ENCODE data around the gene CD6.
"Not testable (repeated sequence)": the region's sequence is repeated elsewhere in the genome, so short reads cannot be mapped to it uniquely, and the experiment has no call there.

CD6 gene

DNA sequence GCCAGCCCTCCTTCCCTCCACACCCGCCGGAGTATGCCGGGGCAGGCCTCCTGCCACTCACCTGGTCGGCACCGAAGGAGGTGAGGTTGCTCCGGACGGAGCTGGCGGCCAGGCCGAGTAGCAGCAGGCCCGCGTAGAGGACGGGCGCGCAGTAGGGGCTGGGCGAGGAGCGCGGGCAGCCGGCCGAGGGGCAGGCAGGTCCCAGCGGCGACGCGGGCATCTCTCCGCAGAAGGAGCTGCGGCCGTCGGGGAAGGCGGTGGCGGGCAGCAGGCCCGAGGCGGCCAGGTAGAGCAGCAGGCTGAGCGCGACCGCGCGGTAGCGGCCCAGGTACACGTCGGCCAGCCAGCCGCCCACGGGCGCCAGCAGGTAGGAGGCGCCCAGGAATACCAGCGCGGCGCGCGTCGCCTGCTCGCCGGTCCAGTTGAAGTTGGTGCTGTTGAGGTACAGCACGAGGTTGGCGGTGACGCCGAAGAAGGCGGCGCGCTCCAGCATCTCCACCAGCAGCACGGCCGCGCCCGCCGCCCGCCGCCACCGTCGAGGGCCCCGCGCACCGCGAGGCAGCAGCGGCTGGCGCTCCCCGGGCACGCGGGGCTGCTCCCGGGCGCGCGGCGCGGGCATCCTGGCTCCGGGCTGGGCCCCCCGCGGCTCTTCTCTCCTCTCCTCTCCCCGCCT is 20.4 kb upstream of the CD6 start:
- in situ Hi-C loops (cut with MboI; ENCODE audit: low pct_unique_long_range_greater_than_20kb, low sequenced_read_pairs): no loop called here
- no peak for DNase-seq

DNA sequence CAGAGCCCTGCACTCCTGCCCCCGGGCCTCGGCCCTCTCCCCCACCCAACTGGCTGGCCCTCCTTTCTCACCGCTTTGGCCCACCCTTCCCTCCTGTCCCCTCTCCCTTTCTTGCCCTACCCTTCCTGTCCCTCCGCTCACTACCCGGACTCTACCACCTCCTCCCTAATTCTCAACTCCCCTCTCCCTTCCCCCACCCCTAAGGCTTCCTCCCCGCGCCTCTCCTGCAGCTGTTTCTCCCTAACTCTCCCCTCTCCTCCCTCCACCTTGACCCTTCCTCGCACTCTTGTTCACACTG is 19.9 kb upstream of the CD6 start:
- DNase-seq: no peak
- in situ Hi-C loops (cut with MboI; ENCODE audit: low pct_unique_long_range_greater_than_20kb, low sequenced_read_pairs): no loop called here

DNA sequence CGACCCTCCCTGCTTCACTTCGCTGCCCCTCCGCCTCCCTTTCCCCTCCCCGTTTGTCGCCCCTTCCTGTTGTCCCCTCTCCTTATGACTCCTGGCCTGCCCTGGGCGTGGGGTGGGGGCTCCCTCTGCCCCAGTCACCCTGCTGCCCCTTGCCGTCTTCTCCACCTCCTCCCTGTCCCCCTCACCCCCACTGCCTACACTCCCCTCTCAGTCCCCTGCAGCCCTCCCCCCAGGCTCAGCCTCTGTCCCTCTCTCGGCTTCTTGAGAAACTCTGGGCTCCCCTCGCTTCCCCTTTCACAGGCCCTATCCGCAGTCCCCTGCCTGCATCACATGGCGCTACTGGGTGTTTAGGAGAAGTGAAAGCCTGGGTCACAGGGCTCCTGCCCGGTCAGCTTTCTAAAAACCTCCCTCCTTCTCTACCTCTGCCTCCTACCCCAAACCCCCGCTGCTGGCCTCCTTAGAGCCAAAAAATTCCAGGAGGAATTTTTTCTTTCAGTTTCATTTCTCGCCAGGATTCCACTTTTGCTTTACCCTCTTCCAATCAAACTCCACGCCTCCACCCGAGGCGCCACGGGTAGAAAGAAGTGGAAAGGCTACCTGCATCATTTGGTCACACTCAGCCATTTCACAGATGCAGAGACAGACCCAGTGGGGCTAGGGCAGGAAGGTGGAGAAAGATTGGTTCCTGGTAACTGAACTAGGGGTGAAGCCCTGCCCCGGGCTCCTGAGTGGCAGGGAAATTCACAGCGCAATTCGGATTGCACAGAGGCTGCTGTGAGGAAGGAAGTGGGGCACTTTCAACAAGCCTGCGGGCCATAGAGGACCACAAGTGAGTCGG is 19.4 kb upstream of the CD6 start, which contains the start of gene SLC15A3:
SLC15A3 (minus strand) TSS at position 273 of the 838 bp plus-strand sequence. CDS start 625 bp downstream, outside the sequence.
- in situ Hi-C loops (cut with MboI; ENCODE audit: low pct_unique_long_range_greater_than_20kb, low sequenced_read_pairs): no loop called here
- peak; percentile 75 for DNase-seq

DNA sequence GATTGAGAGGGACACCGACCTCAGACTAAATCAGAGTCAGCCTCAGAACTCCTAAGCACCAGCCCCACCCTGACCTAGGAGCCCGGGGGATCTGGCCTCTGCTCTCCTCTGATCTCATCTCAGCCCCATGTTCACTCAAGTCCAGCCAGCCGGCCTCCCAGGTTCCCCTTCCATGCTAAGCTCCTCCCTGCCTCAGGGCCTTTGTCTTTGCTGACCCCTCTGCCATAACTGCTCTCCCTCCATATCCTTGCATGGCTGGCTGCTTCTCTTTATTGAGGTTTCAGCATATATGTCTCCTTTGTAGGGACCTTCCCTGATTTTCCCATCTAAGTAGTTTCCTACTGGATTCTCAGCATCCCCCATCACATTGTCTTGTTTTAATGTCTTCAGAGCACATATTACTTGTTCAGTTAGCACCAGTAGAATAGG is 18.7 kb upstream of the CD6 start:
- DNase-seq: no peak
- in situ Hi-C loops (cut with MboI; ENCODE audit: low pct_unique_long_range_greater_than_20kb, low sequenced_read_pairs): no loop called here

DNA sequence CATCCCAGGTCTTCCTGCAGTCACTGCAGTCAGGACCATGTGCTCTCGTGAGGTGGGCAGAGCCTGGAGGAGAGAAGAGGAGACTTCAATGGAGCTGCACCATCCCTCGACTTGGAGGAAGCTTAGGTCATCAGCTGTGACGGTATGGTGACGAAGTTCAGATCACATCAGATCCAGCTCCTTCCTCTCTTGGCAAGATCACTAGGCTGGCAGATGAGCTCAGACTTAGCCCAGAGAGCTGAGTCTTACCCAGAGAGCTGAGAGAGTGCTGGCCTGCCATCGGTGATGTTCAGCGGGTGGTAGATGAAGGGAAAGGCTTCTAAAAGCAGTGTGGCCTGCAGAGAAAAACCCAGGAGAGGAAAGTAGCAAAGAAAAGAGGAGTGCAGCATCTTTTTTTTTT is 17.7 kb upstream of the CD6 start:
- DNase-seq: no peak
- in situ Hi-C loops (cut with MboI; ENCODE audit: low pct_unique_long_range_greater_than_20kb, low sequenced_read_pairs): no loop called here

DNA sequence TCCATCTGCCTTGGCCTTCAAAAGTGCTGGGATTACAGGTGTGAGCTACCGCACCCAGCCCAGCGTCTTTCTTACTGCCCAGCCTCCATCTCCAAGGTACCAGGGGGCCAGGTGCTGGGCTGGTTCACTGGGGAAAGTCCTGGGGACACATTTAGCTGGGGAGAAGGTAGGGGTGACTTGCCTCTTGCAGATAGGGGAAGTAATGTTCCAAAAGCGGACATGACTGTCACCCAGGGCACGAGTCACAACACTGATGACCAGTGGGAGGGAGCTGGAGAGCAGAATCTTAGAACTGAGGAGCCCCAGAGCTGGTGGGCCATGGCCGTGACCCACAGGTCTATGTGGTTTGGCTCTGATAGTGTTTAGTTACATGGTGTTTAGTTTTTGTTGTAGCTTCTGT is 17.1 kb upstream of the CD6 start:
- in situ Hi-C loops (cut with MboI; ENCODE audit: low pct_unique_long_range_greater_than_20kb, low sequenced_read_pairs): no loop called here
- no peak for DNase-seq

DNA sequence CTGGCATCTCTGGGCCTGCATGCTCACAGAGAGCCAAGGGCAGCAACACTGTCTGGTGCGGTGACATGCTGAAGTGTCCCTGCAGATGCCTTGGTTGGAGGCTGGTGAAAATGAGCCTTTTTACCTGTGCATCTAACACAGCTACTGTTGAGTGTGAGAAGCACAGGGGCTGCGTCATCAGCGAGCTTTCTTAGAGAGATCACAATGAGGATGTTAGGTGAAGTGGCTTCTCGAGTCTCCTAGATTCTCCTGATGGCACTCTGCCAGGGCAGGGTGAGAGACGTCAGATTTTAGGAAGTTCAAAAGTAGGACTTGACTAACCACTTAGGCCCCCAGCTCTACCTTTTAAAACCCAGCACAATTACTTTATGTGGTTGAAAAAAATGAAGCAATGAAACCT is 15.9 kb upstream of the CD6 start:
- peak; percentile 59 for DNase-seq
- in situ Hi-C loops (cut with MboI; ENCODE audit: low pct_unique_long_range_greater_than_20kb, low sequenced_read_pairs): no loop called here

DNA sequence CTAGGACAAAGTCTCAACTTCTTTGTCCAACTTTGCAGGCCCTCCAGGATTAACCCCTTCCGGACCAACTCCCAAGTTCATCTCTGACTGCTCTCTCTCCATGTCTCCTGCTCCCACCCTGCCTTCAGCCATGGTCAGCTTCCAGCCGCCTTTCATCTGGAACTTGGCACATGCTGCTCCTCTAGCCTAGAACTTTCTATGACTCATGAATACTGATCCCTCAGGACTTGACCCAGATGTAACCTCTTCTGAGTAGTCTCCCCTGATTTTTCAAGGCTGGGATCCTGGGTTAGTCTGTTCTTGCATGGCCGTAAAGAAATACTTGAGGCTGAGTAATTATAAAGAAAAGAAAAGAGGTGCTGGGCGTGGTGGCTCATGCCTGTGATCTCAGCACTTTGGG is 14.3 kb upstream of the CD6 start:
- in situ Hi-C loops (cut with MboI; ENCODE audit: low pct_unique_long_range_greater_than_20kb, low sequenced_read_pairs): no loop called here
- no peak for DNase-seq

DNA sequence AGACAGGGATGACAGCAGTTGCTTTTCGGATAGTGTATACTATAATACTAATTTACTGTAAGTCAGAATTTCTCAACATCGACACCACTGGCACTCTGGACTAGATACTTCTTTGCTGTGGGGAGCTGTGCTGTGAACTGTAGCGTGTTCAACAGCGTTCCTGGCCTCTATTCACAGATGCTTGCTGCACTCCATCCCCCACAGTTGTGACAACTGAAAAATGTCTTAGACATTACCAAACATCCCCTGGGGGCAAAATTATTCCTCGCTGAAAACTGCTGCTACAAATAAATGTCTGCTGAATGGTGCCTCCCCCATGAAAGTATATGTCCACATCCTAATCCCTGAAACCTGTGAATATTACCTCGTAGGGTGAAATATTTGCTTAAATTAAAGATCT is 12.0 kb upstream of the CD6 start:
- in situ Hi-C loops (cut with MboI; ENCODE audit: low pct_unique_long_range_greater_than_20kb, low sequenced_read_pairs): no loop called here
- DNase-seq: no peak

DNA sequence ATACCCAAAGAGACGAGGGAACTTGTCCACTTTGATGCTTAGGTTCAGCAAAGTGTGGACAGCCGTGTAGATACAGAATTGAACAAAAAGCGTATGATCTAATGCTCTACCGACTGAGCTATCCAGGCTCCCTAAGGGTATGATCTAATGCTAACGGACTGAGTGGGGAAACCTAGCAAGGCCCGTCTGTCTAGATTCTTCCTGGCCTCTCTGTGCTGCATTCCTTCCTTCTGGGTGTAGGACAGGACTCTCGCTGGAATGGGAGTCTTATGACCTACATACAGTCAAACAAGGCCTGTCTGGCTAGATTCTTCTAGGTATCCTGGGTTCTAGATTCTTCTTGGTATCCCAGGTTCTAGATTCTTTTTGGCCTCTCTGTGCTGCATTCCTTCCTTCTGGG is 11.1 kb upstream of the CD6 start:
- in situ Hi-C loops (cut with MboI; ENCODE audit: low pct_unique_long_range_greater_than_20kb, low sequenced_read_pairs): no loop called here
- no peak for DNase-seq

DNA sequence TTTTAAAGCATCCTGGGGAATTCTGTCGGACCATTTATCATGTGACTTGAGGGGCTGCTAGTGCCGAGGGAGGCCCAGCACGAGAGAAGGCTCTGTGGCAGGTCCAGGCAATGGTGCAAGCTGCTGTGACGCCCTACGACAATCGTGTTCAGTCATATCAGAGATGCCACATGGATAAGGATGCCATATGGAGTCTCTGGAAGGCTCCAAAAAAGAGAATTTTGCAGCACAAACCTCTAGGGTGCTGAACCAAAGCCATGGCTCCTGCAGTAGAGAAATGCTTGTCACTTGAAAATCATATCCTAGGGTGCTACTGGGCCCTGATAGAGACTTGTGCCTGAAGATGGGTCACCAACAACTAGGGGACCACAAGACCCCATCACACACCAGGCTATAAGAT is 6.7 kb upstream of the CD6 start:
- no peak for DNase-seq
- in situ Hi-C loops (cut with MboI; ENCODE audit: low pct_unique_long_range_greater_than_20kb, low sequenced_read_pairs): no loop called here

DNA sequence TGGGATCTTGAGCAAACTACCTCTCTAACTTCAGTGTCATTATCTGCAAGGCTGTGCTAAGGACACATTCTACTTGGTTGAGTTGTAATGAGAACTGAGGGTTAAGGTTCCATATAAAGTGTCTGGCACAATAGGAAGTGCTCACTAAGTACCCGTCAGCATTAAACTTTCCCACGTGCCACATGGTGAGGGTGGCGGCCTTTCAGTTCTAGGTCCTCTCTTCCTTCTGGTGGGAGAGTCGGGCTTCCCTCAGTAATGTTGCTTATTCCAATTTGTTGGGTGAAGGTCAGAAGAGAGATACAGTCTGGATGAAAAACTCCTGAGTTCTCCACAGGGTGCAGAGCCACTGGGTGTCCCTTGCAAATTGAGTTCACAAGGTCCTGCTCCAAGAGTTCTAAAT is 4.6 kb upstream of the CD6 start:
- in situ Hi-C loops (cut with MboI; ENCODE audit: low pct_unique_long_range_greater_than_20kb, low sequenced_read_pairs): no loop called here
- DNase-seq: no peak

DNA sequence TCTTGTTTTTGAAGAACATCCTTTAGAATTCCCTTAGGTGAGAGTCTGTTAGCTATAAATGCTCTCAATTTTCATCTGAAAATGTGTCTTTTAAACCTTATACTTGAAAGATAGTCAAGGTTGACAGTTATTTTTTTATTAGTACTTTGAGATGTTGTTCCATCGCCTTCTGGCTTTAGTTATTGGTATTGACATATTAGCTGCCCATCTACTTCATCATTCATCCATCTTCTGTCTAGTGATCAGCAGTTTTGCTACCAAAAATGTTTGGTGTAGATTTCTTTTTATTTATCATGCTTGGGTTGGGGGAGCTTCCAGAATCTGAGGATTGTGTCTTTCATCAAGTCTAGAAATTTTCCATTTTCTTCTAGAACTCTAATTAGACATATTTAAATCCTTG is 3.3 kb upstream of the CD6 start:
- in situ Hi-C loops (cut with MboI; ENCODE audit: low pct_unique_long_range_greater_than_20kb, low sequenced_read_pairs): no loop called here
- DNase-seq: no peak

DNA sequence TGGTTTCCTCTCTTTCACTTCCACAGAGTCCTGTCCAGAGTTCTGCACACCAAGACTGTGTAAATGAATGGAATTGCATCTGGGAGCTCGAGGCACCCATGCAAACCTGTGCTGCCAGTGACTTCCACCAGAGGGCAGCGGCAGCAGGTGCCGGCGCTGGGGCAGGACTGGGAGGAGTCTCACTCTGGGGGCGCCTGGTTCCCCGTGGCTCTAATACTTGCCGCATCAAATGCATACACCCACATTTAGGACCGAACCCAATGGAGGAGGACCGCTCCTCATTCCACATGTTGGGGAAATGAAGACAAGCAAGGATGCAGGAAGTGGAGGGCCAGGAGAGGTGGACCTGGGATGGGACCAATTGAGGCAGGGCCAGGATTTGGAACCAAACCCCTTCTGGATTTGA is 1.1 kb upstream of the CD6 start:
- DNase-seq: peak; percentile 68
- in situ Hi-C loops (cut with MboI; ENCODE audit: low pct_unique_long_range_greater_than_20kb, low sequenced_read_pairs): no loop called here

DNA sequence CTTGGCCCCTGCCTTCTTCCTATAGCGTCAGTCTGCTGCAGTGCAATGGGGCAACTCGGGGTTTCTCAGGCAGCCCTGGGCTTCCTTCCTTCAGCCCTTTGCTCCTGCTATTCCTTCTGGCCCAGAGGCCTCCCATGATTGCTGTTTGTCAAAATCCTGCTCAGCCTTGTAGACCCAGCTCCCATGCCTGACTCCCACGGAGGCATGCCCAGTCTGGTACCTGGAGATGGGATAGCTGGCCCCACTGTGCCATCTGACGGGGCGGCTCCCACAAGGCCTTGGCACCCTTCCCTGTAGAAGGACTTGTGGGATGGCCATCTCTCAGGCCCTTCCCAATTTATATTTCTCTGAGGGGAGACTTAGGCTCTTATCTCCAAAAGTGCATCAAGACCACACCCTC is 590 bp upstream of the CD6 start:
- DNase-seq: no peak
- in situ Hi-C loops (cut with MboI; ENCODE audit: low pct_unique_long_range_greater_than_20kb, low sequenced_read_pairs): no loop called here

DNA sequence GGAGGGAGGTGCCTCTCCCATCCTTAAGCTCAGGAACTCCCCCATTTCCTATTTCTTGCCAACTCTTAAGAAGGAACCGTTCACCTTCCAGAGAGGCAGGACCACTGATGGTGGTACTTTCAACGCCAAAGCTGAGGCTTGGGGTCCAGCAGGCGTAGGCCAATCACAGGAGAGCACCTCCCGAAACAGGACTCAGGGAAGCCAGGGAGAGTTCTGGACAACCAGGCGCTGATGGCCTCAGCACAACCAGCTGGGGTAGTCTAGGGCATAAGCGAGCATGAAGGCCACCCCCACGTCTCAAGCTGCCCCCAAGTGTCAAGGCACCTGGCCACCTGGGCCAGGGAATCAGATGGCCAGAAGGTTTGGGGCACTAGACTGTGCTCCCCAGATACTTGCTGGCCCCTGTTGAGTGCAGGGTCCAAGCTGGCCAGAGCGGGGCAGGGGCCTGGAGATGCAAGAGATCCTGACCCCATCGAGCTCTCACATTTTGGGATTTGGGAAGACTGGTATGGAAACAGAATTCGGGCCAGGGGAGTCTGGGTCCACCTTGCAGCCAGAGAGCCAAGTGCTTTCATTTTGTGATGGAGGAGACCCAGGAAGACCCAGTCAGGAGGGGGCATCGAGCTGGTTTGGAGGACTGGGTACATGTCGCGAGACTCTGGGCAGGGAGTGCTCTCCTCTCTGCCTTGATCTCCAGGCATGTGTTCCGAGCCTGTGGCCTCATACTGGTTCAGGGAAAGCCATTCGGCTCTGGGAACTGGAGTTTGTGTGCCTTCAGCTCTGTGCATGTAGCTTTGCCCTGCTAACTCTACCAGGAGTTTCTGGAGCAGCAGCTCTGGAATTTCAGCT is 926 bp downstream of the CD6 start:
- in situ Hi-C loops (cut with MboI; ENCODE audit: low pct_unique_long_range_greater_than_20kb, low sequenced_read_pairs): no loop called here
- no peak for DNase-seq

DNA sequence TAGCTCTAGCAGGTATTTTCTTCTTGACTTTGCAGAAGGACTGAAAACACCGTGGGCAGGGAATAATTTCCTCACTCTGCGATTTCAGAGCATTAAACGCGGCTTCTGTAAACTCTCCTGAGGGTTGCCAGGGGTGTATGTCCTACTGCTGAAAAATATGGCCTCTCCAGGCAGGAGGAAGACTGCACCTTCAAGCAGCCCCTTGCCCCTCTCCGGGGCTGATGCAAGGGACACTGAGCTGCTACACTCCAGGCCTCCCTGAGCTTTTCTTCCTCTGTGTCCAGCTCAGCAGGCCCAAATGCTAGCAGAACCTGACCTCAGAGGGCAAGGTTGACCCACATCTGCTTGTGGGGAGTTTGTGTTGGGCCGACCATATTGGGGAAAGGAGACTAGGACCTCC is 2.2 kb downstream of the CD6 start:
- DNase-seq: no peak
- in situ Hi-C loops (cut with MboI; ENCODE audit: low pct_unique_long_range_greater_than_20kb, low sequenced_read_pairs): no loop called here

DNA sequence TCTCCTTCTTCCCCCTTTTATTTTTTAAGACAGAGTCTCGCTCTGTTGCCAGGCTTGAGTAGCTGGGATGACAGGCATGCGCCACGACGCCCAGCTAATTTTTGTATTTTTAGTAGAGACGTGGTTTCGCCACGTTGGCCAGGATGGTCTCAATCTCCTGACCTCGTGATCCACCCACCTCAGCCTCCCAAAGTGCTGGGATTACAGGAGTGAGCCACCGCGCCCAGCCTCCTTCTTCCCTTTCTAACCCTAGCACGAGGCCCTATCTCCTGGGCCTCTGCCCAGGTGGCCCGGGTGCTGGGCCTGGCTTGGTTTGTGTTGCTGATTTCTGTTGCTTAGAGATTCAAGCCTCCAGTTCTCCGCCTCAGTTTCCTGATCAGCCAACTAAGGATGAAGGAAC is 2.8 kb downstream of the CD6 start:
- DNase-seq; in situ Hi-C loops (cut with MboI; ENCODE audit: low pct_unique_long_range_greater_than_20kb, low sequenced_read_pairs): not testable (repeated sequence)

DNA sequence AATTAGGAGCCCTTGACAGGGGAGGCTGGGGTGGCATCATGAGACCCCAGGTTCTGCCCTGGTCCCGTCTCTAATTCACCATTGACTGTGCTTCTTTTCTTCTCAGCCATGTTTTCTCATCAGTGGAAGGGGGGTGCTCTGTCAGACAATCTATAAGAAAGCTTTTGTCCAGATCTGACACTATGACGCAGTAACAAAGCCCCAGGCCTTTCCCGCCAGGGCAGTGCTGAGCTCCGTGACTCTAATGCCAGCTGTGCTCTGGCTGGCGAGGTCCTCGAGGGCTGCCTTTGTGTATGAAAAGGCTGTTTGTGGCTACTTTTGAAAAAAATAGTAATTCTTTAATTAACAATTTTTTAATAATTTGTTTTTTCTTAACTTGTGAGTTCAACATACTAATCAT is 3.2 kb downstream of the CD6 start:
- no peak for DNase-seq
- in situ Hi-C loops (cut with MboI; ENCODE audit: low pct_unique_long_range_greater_than_20kb, low sequenced_read_pairs): no loop called here

DNA sequence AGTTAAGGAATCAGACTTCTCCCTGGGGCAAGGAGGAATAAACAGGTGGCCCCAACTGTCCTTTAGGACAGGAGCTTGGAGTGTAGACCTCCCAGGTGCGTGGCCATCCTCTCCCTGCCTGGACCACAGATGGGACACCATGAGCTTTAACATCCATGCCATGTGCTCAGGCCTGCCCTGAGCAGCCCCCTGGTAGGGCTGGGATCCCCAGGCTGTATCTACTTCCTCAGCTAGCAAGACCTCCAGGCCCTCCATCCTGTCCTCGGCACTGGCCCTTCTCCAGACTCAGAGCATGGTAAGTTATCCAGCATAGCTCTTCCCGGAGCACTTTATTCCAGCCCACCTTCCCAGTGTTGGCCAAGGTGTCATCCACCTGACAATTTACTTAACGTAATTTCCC is 5.7 kb downstream of the CD6 start:
- in situ Hi-C loops (cut with MboI; ENCODE audit: low pct_unique_long_range_greater_than_20kb, low sequenced_read_pairs): no loop called here
- DNase-seq: no peak
